ENCODE results near the gene DSCAML1.

Gene DSCAML1

DNA sequence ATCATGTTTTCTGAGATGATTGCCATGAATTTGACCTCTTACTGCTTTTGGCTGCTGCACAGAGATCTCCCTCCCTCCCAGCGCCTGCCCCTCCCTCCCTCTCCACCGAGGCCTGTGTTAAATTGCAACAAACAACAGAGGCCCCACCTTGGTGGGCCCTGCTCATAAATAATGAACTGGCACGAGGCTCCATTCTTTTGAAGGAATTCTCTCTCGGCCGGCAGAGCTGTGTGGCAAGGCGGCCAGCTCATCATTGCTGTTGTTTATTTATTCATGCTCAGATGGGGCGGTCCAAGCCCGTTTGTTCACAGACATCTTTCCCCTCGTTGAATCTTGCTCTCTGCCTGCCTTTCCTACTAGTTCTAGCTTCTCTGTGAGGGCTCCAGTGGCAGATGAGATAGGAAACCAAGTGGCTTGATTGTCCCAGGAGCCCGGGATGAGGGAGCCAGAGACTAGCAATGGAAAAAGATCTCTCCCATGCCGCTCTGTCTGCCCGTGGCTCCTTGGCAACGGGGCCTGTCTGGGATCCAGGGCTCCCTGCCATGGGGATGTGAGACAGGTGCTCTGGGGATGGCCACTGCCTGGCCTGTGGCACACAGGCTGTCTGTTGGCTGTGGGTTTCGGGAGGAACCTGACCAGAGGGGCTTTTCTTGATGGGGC lies 192.6 kb downstream of the DSCAML1 start:
- no peak for DNase-seq

DNA sequence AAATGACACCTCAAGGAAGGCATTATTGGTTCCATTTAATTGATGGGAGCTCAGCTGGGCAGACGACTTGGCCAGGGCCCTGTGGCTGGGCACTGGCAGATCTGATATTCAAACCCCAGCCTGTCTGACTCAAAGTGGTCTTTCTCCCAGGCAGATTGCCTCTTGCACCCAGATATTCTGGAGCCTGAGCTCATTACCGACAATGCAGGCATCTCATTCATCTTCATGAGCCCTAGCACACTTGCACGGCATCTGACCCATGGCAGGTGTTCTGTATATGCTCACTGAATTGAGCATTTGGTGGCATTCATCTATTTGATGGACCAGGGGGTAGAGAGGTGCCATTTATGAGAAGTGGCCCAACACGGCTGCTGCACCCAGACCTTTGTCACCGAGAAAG lies 193.1 kb downstream of the DSCAML1 start:
- no peak for DNase-seq

DNA sequence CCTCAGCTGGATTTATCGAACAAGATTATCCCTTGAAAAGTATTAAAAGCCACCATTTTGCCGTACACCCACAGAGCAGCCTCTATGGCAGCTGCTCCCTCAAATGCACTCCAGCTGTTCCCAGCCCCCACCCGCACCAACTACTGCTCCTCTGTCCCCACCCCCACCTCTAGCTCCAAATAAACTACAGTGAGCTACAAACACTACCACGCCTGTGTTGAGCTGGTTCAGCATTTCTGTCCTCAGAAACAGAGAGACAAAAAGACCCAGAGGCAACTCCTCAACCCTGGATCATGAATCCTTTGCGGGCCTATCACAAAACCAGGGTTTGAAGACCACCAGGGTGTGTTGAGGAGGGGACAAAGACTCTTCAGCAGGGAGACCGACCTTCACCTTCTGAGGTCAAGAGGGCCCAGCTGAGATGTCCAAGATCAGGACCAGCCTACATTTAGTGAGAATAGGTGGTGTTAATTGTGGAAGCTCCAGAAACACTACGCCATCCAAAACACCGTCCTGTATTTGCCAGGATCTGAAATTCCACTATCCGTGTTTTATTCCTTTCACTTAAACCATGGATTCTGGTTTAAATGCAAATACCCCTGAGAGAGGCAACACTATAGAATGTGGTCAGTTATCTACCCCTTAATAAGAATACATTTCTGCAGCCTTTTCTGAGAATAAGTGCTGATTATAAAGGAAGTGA lies 195.9 kb downstream of the DSCAML1 start:
- no peak for DNase-seq

DNA sequence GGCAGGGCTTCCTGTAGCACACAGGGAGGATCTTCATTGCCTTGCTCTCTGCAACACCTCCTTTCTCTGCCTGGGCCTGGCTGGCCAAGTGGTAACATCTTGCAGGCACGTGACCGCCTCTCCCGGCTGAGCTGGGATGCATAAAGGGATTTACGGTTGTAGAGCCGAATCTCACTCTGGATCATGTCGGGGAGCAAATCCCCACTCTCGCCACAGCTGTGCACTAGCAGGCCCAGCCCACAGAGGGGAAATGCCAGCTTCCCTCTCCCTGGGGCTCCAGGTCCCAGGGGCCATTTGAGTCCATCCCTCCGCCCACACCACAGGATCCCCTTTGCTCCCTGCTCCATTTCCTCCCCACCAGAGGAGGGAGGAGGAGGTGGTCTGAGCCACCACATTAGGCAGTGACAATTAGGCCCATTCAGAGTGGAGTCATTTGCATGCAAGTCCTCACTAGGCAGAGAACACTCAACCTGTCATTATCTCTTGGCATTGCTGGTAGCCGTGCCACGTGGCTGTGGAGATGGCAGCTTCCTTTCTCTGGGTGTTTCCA lies 196.7 kb downstream of the DSCAML1 start:
- DNase-seq = no peak

DNA sequence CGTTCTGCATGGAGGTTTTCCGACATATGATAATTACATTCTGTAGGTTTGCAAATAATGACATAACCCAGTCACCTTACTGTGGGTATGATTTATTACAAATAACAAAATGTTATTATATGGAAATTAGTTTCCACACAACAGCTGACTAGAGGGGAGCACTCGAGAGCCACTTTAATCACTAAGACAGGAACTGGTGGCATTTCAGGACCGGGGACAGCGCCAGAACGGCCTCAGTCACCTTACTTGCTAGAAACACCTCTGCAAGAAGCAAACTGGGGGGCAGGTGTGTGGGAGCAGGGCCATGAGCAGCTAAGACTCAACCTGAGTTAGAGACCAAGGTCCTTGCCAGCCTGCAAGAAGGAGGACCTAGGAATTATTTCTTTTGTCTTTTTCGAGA lies 199.9 kb downstream of the DSCAML1 start:
- peak; percentile 28 for DNase-seq

DNA sequence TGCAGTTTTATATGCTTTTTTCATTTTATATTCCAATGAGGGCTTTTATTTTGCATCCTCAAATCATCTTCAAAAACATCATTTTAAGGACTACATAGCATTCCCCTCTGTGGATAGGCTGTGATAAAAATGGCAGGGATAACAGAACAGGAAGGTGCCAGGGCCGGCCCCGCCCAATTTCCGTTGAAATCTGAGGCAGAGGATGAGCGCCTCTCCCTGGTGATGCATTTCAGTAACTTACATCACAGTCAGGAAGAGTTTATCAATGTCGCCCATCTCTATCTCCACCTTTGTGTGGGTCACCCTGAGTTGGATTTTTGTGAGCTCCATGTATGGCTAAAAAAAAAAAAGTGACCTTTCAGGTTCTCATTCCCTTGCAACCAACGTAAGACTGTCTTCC lies 201.6 kb downstream of the DSCAML1 start:
- DNase-seq = no peak

DNA sequence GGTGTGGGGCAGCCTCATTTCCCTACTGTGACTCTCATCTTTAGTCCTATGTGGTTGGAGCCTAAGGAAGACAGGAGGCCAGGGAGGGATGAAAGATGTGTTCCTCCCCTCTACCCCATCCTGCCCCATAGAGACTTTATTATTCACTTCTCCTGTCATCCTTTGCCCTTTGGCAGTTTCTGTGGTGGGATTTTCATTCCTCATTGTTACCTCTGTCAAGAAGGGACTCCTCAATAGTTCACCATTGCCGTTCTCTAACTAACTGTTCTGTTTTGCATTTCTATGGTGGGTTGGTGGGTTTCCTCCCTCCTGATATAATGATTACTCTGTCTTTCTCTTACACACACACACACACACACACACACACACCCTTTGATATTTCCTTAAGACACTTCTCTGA lies 202.3 kb downstream of the DSCAML1 start:
- no peak for DNase-seq

DNA sequence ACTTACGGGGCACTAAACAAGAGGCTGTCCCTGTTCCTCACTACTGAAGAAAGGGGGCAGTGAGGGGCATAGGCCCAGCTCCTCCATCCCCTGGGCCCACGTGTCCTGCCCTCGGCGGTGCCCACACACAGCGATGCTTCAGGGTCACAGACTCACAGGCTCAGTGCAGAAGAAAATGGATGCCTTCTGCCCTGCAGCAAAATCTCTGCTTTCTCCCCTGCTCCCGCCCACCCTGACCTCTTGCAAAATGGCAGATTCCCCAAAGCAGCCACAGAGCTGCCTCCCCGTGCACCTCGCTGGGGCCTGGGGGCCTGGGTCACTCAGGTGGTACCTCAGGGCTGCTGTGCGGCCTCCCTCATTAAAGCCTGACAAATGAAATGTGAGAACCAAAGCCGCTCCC lies 204.0 kb downstream of the DSCAML1 start:
- DNase-seq = no peak

DNA sequence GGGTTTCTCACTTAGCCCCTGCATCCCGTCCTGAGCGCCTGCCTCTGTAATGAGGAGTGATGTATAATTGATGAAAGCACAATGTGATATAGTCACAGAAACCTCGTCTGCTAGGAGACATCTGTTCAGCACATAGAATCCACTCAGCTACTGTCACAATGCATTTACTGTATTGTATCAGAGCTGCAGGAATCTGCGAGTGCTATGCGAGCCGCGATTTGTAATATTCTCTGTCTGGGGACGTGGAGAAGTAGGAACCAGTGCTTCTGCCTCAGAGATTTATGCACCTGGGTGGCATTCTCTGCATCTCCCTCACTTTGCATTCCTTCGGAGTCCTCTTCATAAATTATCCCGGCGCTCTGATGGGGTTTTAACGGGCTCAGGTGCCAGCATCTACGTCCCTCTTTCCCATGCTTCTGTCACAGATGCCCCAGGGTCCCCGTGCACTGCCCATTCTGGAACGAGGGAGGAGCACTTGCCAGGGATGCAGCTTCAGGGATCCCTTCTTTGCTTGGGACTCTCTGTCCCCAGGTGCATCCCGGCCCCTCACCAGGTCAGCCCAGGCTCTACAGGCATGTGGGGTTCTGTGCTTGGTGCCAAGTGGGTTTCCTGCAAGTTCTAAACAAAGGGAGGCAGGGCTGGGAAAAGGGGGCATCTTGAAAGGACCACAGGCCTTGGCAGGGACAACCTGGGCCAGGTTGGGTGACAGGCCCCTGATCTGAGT lies 205.5 kb downstream of the DSCAML1 start:
- DNase-seq = no peak

DNA sequence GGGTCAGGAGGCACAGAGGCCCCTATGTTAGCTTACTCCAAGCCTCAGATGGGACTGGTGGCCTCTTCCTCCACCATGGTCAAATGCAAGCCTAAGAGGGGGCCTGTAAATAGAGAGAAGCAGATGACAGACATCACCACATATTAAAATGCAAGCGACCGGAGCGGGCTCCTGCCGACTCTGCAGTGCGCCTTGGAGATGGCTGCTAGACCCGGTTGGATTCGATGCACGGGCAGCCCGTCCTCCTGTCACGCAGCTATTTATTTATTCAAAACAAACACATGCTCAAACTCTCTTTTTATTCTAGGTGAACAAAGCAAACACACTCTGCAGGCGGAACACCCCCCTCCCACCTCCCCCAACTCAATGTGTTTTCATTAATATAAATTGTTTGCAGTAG lies 208.0 kb downstream of the DSCAML1 start:
- no peak for DNase-seq

DNA sequence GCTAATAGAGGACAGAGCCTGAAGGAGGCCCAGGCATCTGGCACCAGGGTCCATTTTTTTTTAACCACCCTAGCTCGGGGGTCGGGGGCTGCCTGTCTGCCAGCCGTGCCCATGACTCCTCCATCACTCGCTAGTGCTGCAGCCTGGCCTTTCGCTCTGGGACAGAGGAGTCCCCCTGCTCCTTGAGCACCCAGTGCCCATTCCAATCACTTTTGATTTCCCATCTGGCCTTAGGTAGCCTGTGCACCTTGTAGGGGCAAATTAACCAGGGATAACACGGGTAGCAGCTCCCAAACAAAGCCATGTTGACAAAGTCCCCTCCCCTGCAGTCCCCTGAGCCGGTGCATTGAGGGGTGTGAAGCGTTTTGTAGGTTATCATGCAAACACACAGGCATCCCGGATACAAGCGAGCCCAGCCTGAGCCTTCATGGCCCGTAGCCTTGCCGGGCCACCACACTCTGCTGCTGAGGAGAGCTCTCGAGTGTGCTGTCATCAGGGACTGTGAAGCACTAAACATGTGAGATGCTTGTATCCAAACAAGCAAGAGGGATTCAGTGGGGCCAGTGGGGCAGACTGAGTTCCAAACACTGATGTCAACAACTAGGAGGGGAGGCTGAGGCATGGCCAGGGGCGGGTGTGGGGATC lies 208.7 kb downstream of the DSCAML1 start:
- DNase-seq = no peak

DNA sequence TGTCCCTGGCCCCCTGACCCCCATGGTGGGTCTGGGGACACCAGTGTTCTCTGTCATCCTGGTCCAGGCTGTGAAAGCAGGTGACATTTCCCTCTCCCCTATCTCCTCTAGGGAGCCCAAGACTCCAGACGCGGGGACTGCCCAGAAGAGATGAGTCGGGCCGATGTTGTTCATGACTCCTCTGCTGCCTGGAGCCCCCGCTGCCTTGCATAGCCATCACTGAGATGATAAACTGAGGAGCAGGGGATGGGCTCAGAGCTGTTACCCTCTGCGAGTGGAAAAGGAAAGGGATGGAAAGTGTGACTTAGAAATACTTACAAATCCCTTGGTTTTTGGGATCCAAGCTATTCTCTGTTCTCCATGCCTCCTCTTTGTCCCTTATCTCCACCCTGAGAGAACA lies 209.6 kb downstream of the DSCAML1 start:
- DNase-seq = no peak

DNA sequence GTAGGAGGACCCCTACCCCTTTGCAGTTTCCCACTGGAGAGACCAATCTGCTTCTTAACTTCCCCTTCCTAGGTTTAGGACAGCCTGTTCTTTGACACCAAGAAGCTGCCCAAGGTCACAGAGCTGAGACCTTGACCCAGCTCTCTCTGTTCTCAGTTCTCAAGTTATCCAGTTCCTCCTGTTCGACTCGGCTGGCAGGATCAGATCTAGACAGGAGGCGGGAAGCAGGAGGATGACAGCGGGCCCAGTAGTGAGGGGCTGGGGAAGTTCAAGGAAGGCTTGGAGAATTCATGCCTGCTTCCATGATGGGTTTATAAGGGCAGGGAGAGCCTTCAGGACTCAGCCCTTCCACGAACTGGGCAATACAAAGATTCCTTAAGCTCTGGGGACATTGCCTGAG lies 210.6 kb downstream of the DSCAML1 start:
- no peak for DNase-seq

DNA sequence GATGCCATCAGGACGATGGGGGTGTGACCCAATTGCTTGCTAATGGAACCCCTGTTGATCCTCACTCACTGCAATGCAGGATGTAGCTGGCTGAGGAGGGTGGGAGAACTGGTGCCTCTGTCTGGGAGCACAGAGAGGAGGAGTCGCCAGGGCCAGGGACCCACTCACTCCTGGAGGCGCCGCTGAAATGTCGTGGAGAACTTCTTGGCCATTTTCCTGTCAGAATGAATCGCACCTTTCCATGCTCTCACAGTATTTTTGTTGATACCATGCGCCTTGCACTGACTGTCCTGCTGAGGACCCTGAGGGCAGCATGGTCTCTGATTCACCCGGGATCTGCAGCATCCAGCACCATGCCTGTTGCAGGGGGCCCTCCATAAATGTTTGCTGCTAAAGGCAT lies 211.4 kb downstream of the DSCAML1 start:
- no peak for DNase-seq

DNA sequence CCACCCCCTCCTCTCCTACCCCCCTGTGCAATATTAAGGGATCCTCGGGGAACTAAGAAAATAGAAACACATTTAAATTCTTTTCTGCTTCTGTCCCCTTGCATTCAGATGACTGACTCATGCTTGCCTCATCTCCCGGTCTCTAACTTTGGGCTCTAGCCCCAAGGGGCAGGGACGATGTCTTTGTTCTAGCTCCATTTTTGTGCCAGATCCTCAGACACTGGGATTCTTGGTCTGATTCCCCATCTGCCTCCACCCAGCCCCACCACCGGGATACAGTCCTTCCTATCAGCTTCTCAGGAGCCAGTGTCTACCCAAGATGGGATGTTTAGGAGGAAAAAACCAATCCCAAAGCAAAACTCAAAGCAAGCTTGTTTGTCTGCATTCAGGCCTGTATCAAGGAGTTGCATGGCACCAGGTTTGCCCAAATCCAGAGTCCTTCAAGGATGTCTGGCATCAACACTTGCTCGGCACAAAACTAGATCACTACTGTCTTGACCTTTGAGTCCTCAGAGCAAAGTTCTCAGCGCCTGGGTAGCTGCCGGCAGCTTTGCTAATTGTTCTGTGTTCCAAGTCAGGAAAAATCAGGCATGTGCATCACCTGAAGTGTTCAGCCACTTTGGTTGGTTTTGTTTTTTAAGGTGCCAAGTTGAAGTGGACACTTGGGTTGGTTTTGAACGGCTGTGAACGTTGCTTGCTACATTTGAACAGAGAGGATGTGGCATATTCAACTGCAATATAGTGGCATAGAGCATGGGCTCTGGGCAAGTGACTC lies 212.8 kb downstream of the DSCAML1 start:
- DNase-seq = no peak

DNA sequence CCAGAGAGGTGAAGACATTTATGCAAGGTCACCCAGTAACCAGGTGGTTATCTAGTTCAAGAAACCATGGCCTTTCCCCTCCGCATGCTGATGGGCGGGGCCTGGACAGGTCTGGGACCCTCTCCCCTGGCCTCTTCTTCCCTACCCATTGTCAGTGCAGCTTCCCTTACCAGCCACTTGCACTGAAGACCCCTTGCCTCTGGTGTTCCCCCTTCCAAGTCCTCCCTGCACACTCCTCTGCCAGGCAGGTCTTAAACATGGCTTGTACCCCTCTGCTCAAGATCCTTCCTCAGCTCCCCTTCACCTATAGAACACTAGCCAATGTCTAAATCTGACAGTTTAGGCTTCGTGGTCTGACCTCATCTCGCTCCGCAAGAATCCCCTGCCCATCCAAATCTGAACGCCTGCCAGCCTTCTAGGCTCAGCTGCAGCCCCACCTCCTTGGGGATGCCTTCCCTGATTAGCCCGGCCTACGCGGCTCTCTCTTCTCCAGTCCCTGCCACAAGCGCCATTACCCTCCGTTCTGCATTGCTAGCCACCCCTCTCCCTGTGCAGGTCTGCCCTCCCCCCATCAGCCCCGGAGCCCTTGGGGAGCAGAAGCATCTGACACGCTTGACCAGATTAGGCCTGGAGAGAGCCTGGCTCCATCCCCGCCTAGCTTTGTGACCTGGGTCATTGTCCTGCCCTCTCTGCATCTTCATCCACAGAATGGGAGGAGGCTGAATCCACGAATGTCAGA lies 213.8 kb downstream of the DSCAML1 start:
- no peak for DNase-seq

DNA sequence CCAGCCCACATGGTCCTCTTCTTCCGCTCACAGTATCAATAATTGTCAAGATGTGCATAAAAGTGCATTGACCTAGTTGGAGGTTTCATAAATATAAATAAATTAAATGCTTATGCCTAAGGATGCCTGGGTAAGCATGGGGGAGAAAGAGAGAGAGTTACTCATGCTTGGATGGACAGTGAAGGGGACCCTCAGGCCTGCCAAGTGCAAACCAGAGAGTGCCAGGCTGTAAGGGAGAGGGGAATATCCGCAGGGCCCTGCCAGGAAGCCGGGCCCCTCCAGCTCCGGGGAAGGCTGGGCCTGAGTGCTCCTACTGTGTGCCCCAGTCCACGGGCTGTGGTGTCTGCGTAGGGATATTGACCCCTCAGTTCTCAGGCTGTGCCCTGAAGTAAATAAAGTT lies 214.6 kb downstream of the DSCAML1 start:
- DNase-seq = no peak

DNA sequence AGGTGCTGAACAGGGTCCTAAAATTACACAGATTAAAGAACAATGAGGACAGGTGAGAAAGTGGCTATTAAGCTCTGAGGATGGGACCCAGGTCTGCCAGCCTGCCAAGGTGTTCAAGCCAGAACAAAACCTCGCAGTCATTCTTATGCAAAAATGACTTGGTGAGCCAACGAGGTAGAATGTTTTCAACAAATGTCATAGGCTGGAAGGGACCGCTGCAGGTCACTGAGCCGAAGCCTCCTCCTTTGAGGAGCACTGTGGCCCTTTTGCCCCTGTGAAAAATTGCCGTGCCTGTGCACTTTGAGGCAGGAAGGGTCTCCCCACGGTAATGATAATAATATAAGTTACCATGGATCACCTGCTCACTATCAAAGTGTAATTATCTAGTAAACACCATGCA lies 216.2 kb downstream of the DSCAML1 start:
- DNase-seq = no peak

DNA sequence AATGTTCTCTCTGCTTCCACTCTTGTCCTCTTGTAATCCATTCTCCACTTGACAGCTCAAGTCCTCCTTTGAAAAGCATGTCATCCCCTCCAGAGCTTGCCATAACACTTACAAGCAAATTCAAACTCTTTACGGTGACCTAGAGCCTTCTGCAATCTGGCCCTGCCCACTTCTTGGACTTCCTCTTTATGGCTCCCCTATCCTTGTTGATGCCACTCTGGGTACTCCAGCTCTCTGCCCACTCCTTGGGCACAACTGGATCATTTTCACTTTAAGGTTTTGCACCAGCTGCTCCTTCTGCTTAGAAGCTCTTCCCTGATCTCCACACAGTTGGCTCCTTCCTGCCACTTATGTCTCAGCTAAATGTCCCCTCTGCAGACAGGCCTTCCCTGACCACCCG lies 217.9 kb downstream of the DSCAML1 start:
- DNase-seq = no peak

DNA sequence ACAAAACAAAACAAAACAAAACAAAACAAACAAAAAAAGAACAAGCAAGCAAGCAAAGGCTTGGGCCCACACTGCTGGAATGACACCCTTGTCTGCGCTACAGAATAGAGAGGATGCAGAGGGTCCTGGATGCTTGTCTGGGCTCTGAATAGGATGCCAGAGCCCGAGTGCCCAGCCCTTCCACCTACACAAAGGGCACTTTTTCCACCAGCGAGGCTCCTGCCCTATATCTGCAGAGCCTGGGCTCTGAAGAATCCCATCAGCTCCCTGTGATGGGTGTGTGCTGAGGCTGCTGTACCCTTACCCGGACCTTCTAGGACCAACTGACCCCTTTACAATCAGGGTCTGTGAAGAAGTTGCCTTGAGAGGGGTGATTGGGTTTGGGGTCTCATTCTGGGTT lies 221.2 kb downstream of the DSCAML1 start:
- DNase-seq = no peak

DNA sequence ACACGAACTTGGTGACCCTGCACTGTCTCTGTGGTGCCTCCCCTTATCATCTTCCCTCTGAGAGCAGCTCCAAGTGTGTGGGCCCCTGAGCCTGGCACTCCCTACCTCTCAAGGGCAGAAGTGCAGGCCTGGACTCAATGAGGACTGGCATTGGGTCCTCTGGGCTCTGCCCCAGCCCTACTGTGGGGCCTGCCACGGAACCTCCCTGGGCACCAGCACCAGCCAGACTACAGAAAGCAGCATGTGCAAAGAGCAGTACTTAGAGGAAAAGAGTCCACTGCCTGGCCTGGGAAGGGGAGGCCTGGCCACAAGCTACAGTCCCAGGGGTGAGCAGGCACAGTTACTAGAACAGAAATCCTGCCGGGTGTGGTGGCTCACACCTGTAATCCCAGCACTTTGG lies 222.5 kb downstream of the DSCAML1 start:
- no peak for DNase-seq

DNA sequence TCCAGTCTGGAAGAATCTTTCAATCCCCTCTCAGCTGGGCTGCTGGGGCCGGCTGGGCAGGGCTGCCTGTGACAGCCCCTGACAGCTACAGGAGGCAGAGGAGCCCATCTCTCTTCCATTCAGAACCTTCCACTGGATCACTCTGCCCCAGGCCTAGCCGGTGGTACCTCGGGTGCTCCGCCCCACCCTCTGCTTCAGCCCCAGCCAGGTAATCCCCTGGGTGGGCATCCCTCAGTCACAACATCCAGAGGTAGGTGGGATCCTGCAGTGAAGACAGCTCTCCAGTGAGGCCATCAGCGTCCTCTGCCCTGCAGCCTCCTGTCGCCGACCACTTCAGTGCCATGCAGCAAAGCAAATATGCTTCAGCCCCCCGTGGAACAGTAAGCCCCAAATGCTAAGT lies 223.7 kb downstream of the DSCAML1 start:
- no peak for DNase-seq

All from activated CD4-positive, alpha-beta T cell treated with anti-CD3 and anti-CD28 coated beads, Interleukin-2, amount 50 U/mL, for 16 hours (primary cell).